Measurements from ENCODE around the gene GABPB1.

Gene GABPB1

DNA sequence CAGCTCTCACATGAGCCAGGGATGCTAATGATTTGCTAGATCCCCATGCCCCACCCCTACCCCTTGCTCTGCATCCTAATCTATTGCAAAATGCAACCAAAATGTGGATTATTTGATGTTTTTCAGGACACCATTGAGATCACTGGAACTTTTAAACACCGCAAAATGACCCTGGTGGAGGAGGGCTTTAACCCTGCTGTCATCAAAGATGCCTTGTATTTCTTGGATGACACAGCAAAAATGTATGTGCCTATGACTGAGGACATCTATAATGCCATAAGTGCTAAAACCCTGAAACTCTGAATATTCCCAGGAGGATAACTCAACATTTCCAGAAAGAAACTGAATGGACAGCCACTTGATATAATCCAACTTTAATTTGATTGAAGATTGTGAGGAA is 119.2 kb downstream of the GABPB1 start:
- no peak overlapping the region for H2BK12ac ChIP-seq (ENCODE audit: low read length)
- no peak overlapping the region for H2AK5ac ChIP-seq (ENCODE audit: low read depth, low read length)
- no peak overlapping the region for H2BK120ac ChIP-seq (ENCODE audit: low read depth, low read length)
- H3K27ac ChIP-seq (replicated peaks; ENCODE audit: low read length): no peak overlapping the region
- H2BK15ac ChIP-seq (ENCODE audit: low read length): no peak overlapping the region
- no peak overlapping the region for H3K23ac ChIP-seq (ENCODE audit: low read depth, low read length, poor library complexity)
- no peak overlapping the region for H3K18ac ChIP-seq (ENCODE audit: low read length)
- no peaks in the 10 kb centered on the region for H3K9me3 ChIP-seq (replicated peaks in 1 of 2; ENCODE audit: control insufficient read depth in 2 of 2, insufficient read depth in 1 of 2, low read depth in 1 of 2, low read length in 2 of 2)
- H4K8ac ChIP-seq (ENCODE audit: low read depth, low read length): no peak overlapping the region
- H3K27me3 ChIP-seq (ENCODE audit: control insufficient read depth in 3 of 3, insufficient read depth in 3 of 3, low read depth in 1 of 3, low read length in 3 of 3): no peaks in the 10 kb centered on the region
- no peak overlapping the region for H2BK5ac ChIP-seq (ENCODE audit: low read length)
- H3K9ac ChIP-seq (ENCODE audit: low read depth, low read length, poor library complexity): no peak overlapping the region
- H3K4ac ChIP-seq (ENCODE audit: low read length): no peak overlapping the region
- H3K14ac ChIP-seq (ENCODE audit: low read length): no peak overlapping the region
- H3K36me3 ChIP-seq (replicated peaks in 1 of 2; ENCODE audit: control insufficient read depth in 2 of 2, insufficient read depth in 2 of 2, low read length in 2 of 2): no peaks in the 10 kb centered on the region
- H3K4me2 ChIP-seq (ENCODE audit: insufficient read depth, low read length, poor library complexity, severe bottlenecking): no peak overlapping the region
- no peak overlapping the region for H4K91ac ChIP-seq (ENCODE audit: low read depth, low read length, poor library complexity)
- no peak overlapping the region for H2AFZ ChIP-seq (ENCODE audit: low read length)
- H3K79me1 ChIP-seq (ENCODE audit: low read depth, low read length): no peaks in the 10 kb centered on the region
- H3K4me3 ChIP-seq (ENCODE audit: low read length in 2 of 2): no peak overlapping the region
- no peaks in the 10 kb centered on the region for H3K4me1 ChIP-seq (ENCODE audit: control insufficient read depth in 2 of 2, insufficient read depth in 1 of 2, low read depth in 1 of 2, low read length in 2 of 2)
- WGBS, 2 donors (ENCODE audit: extremely low coverage in 2 of 2, insufficient read length in 2 of 2, insufficient replicate concordance in 1 of 2): no CpG with 5 or more reads among the region's 1 CpG
- DNase-seq (ENCODE audit: low spot score): no peak

DNA sequence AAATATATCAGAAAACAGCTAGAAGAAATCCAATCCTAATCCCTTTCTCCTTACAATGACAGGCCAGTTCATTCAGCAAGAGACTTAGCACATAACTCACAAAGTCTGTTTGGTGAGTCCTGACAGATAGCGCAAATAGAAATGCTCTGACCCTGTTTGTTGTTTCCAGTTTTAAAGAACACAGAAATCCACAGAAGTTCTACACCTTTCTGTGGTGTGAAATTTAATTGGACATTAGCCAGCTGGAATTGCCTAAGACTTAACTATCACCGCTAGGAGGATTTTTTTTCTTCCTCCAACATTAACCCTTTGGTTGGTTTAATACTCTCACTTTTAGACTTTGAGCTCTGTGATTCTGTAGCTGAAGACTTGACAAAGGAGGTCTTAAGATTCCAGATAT is 120.2 kb downstream of the GABPB1 start:
- no CpG with 5 or more reads among the region's 2 CpGs for WGBS, 2 donors (ENCODE audit: extremely low coverage in 2 of 2, insufficient read length in 2 of 2, insufficient replicate concordance in 1 of 2)
- H3K4ac ChIP-seq (ENCODE audit: low read length): no peak overlapping the region
- no peak overlapping the region for H3K18ac ChIP-seq (ENCODE audit: low read length)
- H3K4me2 ChIP-seq (ENCODE audit: insufficient read depth, low read length, poor library complexity, severe bottlenecking): no peak overlapping the region
- no peak overlapping the region for H3K23ac ChIP-seq (ENCODE audit: low read depth, low read length, poor library complexity)
- H4K8ac ChIP-seq (ENCODE audit: low read depth, low read length): no peak overlapping the region
- no peak overlapping the region for H2AK5ac ChIP-seq (ENCODE audit: low read depth, low read length)
- no peak overlapping the region for H2BK15ac ChIP-seq (ENCODE audit: low read length)
- no peak overlapping the region for H4K91ac ChIP-seq (ENCODE audit: low read depth, low read length, poor library complexity)
- H2BK5ac ChIP-seq (ENCODE audit: low read length): no peak overlapping the region
- no peak overlapping the region for H3K14ac ChIP-seq (ENCODE audit: low read length)
- no peak overlapping the region for H3K4me3 ChIP-seq (ENCODE audit: low read length in 2 of 2)
- no peaks in the 10 kb centered on the region for H3K36me3 ChIP-seq (replicated peaks in 1 of 2; ENCODE audit: control insufficient read depth in 2 of 2, insufficient read depth in 2 of 2, low read length in 2 of 2)
- H3K9me3 ChIP-seq (replicated peaks in 1 of 2; ENCODE audit: control insufficient read depth in 2 of 2, insufficient read depth in 1 of 2, low read depth in 1 of 2, low read length in 2 of 2): no peaks in the 10 kb centered on the region
- H3K27ac ChIP-seq (replicated peaks; ENCODE audit: low read length): no peak overlapping the region
- H2AFZ ChIP-seq (ENCODE audit: low read length): no peak overlapping the region
- H3K79me1 ChIP-seq (ENCODE audit: low read depth, low read length): no peaks in the 10 kb centered on the region
- no peak overlapping the region for H2BK12ac ChIP-seq (ENCODE audit: low read length)
- DNase-seq (ENCODE audit: low spot score): no peak
- H3K27me3 ChIP-seq (ENCODE audit: control insufficient read depth in 3 of 3, insufficient read depth in 3 of 3, low read depth in 1 of 3, low read length in 3 of 3): no peaks in the 10 kb centered on the region
- H3K9ac ChIP-seq (ENCODE audit: low read depth, low read length, poor library complexity): no peak overlapping the region
- H3K4me1 ChIP-seq (ENCODE audit: control insufficient read depth in 2 of 2, insufficient read depth in 1 of 2, low read depth in 1 of 2, low read length in 2 of 2): no peaks in the 10 kb centered on the region
- no peak overlapping the region for H2BK120ac ChIP-seq (ENCODE audit: low read depth, low read length)

GRCh38 chr15:50233192-50233736 is 121.7 kb downstream of the GABPB1 start:
- Histone ChIP-seq H3K18ac (ENCODE audit: low read length) (no peak overlapping the region), H3K4ac (ENCODE audit: low read length) (no peak overlapping the region), H3K36me3 (replicated peaks in 1 of 2; ENCODE audit: control insufficient read depth in 2 of 2, insufficient read depth in 2 of 2, low read length in 2 of 2) (no peaks in the 10 kb centered on the region), H3K79me1 (ENCODE audit: low read depth, low read length) (no peaks in the 10 kb centered on the region), H3K27ac (replicated peaks; ENCODE audit: low read length) (no peak overlapping the region), H3K23ac (ENCODE audit: low read depth, low read length, poor library complexity) (no peak overlapping the region), H3K4me3 (ENCODE audit: low read length in 2 of 2) (no peak overlapping the region), H2AFZ (ENCODE audit: low read length) (no peak overlapping the region), H3K14ac (ENCODE audit: low read length) (no peak overlapping the region), H3K27me3 (ENCODE audit: control insufficient read depth in 3 of 3, insufficient read depth in 3 of 3, low read depth in 1 of 3, low read length in 3 of 3) (no peaks in the 10 kb centered on the region), H3K4me1 (ENCODE audit: control insufficient read depth in 2 of 2, insufficient read depth in 1 of 2, low read depth in 1 of 2, low read length in 2 of 2) (no peaks in the 10 kb centered on the region), H4K8ac (ENCODE audit: low read depth, low read length) (no peak overlapping the region), H4K91ac (ENCODE audit: low read depth, low read length, poor library complexity) (no peak overlapping the region), H3K9me3 (replicated peaks in 1 of 2; ENCODE audit: control insufficient read depth in 2 of 2, insufficient read depth in 1 of 2, low read depth in 1 of 2, low read length in 2 of 2) (no peaks in the 10 kb centered on the region), H2BK5ac (ENCODE audit: low read length) (no peak overlapping the region), H3K9ac (ENCODE audit: low read depth, low read length, poor library complexity) (no peak overlapping the region), H3K4me2 (ENCODE audit: insufficient read depth, low read length, poor library complexity, severe bottlenecking) (no peak overlapping the region), H2BK15ac (ENCODE audit: low read length) (no peak overlapping the region), H2BK12ac (ENCODE audit: low read length) (no peak overlapping the region), H2BK120ac (ENCODE audit: low read depth, low read length) (no peak overlapping the region), H2AK5ac (ENCODE audit: low read depth, low read length) (no peak overlapping the region)
- DNase-seq (ENCODE audit: low spot score): no peak

DNA sequence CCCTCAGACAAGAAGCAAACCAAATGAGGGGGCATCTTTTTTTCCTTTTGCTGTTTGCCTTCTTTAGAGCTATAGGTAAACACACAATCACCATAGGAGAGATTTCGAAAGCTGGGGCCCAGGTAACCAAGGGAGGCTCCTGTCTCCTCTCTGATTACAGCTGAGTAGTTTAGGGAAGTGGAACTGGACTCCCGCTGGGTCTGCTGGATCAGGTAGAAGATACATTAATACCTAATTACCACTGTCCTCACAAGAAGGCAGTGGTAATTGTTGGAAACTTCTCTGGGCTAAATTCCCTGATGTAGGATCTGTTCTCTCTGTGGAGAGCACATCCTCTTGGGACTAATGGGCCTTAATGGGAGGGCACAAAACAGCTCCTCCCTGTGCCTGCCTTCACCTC is 122.2 kb downstream of the GABPB1 start:
- Histone ChIP-seq H3K27ac (replicated peaks; ENCODE audit: low read length) (no peak overlapping the region), H3K36me3 (replicated peaks in 1 of 2; ENCODE audit: control insufficient read depth in 2 of 2, insufficient read depth in 2 of 2, low read length in 2 of 2) (no peaks in the 10 kb centered on the region), H2BK15ac (ENCODE audit: low read length) (no peak overlapping the region), H3K18ac (ENCODE audit: low read length) (no peak overlapping the region), H3K4me2 (ENCODE audit: insufficient read depth, low read length, poor library complexity, severe bottlenecking) (no peak overlapping the region), H3K14ac (ENCODE audit: low read length) (no peak overlapping the region), H3K23ac (ENCODE audit: low read depth, low read length, poor library complexity) (no peak overlapping the region), H2AFZ (ENCODE audit: low read length) (no peak overlapping the region), H2BK12ac (ENCODE audit: low read length) (no peak overlapping the region), H3K79me1 (ENCODE audit: low read depth, low read length) (no peaks in the 10 kb centered on the region), H3K4me3 (ENCODE audit: low read length in 2 of 2) (no peak overlapping the region), H3K9me3 (replicated peaks in 1 of 2; ENCODE audit: control insufficient read depth in 2 of 2, insufficient read depth in 1 of 2, low read depth in 1 of 2, low read length in 2 of 2) (no peaks in the 10 kb centered on the region), H2BK5ac (ENCODE audit: low read length) (no peak overlapping the region), H4K8ac (ENCODE audit: low read depth, low read length) (no peak overlapping the region), H3K4ac (ENCODE audit: low read length) (no peak overlapping the region), H3K27me3 (ENCODE audit: control insufficient read depth in 3 of 3, insufficient read depth in 3 of 3, low read depth in 1 of 3, low read length in 3 of 3) (no peaks in the 10 kb centered on the region), H2BK120ac (ENCODE audit: low read depth, low read length) (no peak overlapping the region), H3K9ac (ENCODE audit: low read depth, low read length, poor library complexity) (no peak overlapping the region), H3K4me1 (ENCODE audit: control insufficient read depth in 2 of 2, insufficient read depth in 1 of 2, low read depth in 1 of 2, low read length in 2 of 2) (no peaks in the 10 kb centered on the region), H2AK5ac (ENCODE audit: low read depth, low read length) (no peak overlapping the region), H4K91ac (ENCODE audit: low read depth, low read length, poor library complexity) (no peak overlapping the region)
- DNase-seq (ENCODE audit: low spot score): no peak
- no CpG with 5 or more reads among the region's 2 CpGs for WGBS, 2 donors (ENCODE audit: extremely low coverage in 2 of 2, insufficient read length in 2 of 2, insufficient replicate concordance in 1 of 2)

Data from neuronal stem cell (in vitro differentiated cells).